Activated CD8-positive, alpha-beta T cell treated with anti-CD3 and anti-CD28 coated beads for 36 hours (primary cell): ENCODE data around the gene TSPAN31. TPM values are rescaled to one million over a fixed set of nuclear protein-coding genes. Genes with fewer than 3 reads are reported as not detected.
A peak's percentile ranks its signal among the peaks of the same experiment; 100 is the strongest.

Source experiments
- ATAC-seq: fragments of 200-7000 bp; cut with Tn5 transposase; one replicate; pipeline ENCODE4 v1.10.0; 2021; ENCODE audit warnings: mild to moderate bottlenecking, moderate library complexity
- CTCF ChIA-PET: fragments of 350-600 bp; sonication (Branson Sonifier 250); formaldehyde crosslinking; loops from one replicate; lab custom pipeline; 2021; ENCODE audit warnings: antibody characterized with exemption; lab: Charles Lee
- POLR2A ChIA-PET: fragments of 350-600 bp; sonication (Branson Sonifier 250); formaldehyde crosslinking; loops from one replicate; lab custom pipeline; 2021; ENCODE audit warnings: antibody characterized with exemption; lab: Charles Lee
- DNase-seq: peaks from one replicate; pipeline ENCODE4 v3.0.0-alpha.2; 2020
- H3K27ac Mint-ChIP-seq: one replicate; pipeline ENCODE4 v1.8.0; 2021; ENCODE audit warnings: mild to moderate bottlenecking, mixed read lengths
- H3K27me3 Mint-ChIP-seq: one replicate; pipeline ENCODE4 v1.8.0; 2021; ENCODE audit warnings: mixed read lengths
- H3K36me3 Mint-ChIP-seq: one replicate; pipeline ENCODE4 v1.8.0; 2021; ENCODE audit warnings: low read depth, mixed read lengths
- H3K4me1 Mint-ChIP-seq: one replicate; pipeline ENCODE4 v1.8.0; 2021; ENCODE audit warnings: low read depth, mixed read lengths
- H3K4me3 Mint-ChIP-seq: one replicate; pipeline ENCODE4 v1.8.0; 2021; ENCODE audit warnings: mild to moderate bottlenecking, moderate library complexity, mixed read lengths
- H3K9me3 Mint-ChIP-seq: one replicate; pipeline ENCODE4 v1.8.0; 2021; ENCODE audit warnings: mixed read lengths
- intact Hi-C: fragments of 100-400 bp; cut with micrococcal nuclease; formaldehyde crosslinking; loops from one replicate; pipeline ENCODE4 v1.10.0; 2022
- total RNA-seq, 2 experiments: library from RNA; stranded (reverse); gene quantifications; one replicate each; pipeline ENCODE4 v1.2.3, GENCODE V29; 2021
- TF ChIP-seq, protein P1 (sequence below): fragments of 200-600 bp; IDR thresholded peaks from one replicate; pipeline ENCODE4 v1.8.0; 2022; ENCODE audit warnings: antibody characterized with exemption, mild to moderate bottlenecking

Gene TSPAN31
- total RNA-seq, 2 experiments from 2014 or later: 6.9 to 7.5 TPM

DNA sequence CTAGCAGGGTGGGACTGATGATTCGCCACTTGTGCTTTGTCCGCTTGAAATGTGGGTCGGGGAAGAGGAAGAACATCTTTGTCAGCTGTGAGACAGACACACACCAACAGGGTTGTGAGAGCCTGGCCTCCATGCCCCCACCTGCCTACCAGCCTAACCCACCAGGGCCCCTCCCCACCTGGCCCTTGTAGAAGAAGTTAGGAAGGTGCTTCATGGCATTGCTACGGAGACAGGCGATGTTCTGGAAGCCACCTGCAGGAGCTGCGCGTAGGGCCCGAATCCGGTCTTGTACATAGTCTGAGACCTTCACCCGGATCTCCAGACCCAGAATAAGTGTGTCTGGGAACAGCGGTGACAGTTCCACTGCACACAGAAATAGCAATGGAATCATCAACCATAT lies 24.8 kb downstream of the TSPAN31 start:
- Mint-ChIP-seq H3K4me3 (peak overlapping the region; percentile 19), H3K9me3 (no peaks in the 10 kb centered on the region), H3K27ac (no peak overlapping the region), H3K27me3 (peaks cover 6% of the 10 kb centered on the region), H3K36me3 (peaks cover 32% of the 10 kb centered on the region), H3K4me1 (peaks cover 25% of the 10 kb centered on the region)
- TF ChIP-seq, protein P1, sequence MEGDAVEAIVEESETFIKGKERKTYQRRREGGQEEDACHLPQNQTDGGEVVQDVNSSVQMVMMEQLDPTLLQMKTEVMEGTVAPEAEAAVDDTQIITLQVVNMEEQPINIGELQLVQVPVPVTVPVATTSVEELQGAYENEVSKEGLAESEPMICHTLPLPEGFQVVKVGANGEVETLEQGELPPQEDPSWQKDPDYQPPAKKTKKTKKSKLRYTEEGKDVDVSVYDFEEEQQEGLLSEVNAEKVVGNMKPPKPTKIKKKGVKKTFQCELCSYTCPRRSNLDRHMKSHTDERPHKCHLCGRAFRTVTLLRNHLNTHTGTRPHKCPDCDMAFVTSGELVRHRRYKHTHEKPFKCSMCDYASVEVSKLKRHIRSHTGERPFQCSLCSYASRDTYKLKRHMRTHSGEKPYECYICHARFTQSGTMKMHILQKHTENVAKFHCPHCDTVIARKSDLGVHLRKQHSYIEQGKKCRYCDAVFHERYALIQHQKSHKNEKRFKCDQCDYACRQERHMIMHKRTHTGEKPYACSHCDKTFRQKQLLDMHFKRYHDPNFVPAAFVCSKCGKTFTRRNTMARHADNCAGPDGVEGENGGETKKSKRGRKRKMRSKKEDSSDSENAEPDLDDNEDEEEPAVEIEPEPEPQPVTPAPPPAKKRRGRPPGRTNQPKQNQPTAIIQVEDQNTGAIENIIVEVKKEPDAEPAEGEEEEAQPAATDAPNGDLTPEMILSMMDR: no peak
- DNase-seq (no peak), ATAC-seq (no peak)
- intact Hi-C loops: no loop called here
- POLR2A ChIA-PET: interaction anchor here (1.6 kb wide), 1 partner anchor 29 kb away, joined by 3 read pairs; no protein-coding TSS in a partner anchor
- CTCF ChIA-PET: interaction anchor here (1.7 to 6.2 kb wide), 3 partner anchors 10 to 13 kb away, joined by 6 to 74 read pairs (median 17); partner anchors contain the start of gene MARCHF9

DNA sequence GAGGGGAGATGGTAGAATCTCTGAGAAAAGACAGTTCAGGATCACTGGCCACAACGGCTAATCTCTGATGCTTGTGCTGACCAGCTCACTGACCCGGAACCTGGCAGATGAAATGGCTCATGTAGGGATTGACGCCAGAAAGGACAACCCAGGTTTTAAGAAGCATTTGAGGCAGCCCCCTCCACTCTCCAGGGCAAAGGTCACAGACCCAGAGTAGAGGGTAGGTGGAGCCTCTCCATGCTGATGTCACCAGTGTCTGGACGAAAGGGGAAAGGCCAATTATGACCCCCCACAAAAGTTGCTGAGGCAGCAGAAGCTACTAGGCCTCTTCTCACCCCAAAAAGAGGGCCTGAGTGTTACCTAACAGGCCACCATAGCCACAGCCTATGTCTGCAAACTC lies 25.9 kb downstream of the TSPAN31 start:
- no peak for DNase-seq
- ATAC-seq: no peak
- Mint-ChIP-seq H3K4me1 (peaks cover 21% of the 10 kb centered on the region), H3K27me3 (peaks cover 6% of the 10 kb centered on the region), H3K27ac (no peak overlapping the region), H3K9me3 (no peaks in the 10 kb centered on the region), H3K4me3 (peak overlapping the region; percentile 99), H3K36me3 (peaks cover 28% of the 10 kb centered on the region)
- TF ChIP-seq, protein P1: no peak
- POLR2A ChIA-PET: interaction anchor here (1.6 kb wide), 1 partner anchor 30 kb away, joined by 3 read pairs; no protein-coding TSS in a partner anchor
- CTCF ChIA-PET: interaction anchor here (0.8 to 4.3 kb wide), 3 partner anchors 12 to 14 kb away, joined by 3 to 17 read pairs (median 6); partner anchors contain the start of gene TSFM
- intact Hi-C loops: no loop called here

DNA sequence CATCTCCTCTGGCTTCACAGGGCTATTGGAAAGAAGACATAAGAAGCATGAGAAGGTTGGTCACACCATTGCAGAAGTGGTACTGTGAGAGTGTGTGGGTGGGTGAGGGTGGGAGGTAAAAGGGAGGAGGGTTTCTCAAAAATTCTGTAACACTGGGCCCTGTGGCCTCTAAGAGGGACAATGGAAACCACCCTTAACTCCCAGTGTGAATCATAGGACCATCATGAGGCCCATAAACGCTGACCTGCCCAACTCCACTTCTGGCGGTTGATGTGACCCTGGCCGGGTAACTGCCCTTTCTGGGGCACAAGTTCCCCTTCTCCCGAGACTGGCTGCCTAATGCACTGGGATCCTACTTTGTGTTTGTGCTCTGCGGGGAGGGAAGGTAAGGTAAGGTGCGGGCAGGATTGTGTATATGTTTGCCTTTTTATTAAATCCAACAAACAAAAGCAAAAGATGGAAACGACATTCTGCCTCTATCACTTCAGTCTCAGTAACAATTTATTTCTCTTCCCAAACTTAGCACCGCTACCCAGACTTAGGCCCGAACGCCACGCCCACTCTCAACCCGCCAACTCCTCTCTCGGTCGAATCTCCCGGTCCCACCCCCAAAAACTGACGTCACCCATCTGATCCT lies 26.5 kb downstream of the TSPAN31 start:
- TF ChIP-seq, protein P1: no peak

DNA sequence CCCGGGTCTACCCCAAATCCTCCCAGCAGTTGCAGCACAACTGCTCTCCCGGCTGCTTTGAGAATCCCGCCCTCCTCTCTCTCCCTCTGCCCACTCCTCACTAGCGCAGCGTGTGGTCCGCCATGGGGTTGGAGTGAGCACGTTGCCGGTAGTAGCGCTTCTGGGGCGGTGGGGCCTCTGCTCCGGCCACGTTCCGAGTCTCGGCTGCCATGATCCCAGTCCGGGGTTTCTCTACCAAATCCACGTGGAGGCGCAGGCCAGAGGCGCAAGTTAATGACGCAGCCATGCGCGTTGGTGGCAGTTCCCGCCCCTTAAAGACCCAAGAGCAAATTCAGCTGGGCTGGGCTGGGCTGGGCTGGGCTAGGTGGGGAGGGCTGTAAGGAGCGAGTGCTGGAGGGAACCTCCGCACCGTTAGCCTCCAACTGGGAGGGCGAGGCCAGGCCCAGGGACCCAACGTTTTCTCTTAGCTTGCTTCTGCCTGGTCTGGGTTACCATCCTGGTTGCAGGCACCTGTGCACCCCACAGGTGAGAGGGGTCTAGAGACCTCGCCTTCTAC lies 27.1 kb downstream of the TSPAN31 start, which contains the start of gene METTL1:
Gene METTL1 (minus strand): TSS at position 233 of the 556 bp plus-strand sequence. CDS start 22 bp downstream, at position 211.
- no peaks in the 10 kb centered on the region for H3K27me3 Mint-ChIP-seq
- ATAC-seq: peak; percentile 89
- intact Hi-C loops: no loop called here
- H3K27ac Mint-ChIP-seq: peak within 1 kb of the TSS; percentile 99
- H3K4me3 Mint-ChIP-seq: peak within 1 kb of the TSS; percentile 99
- TF ChIP-seq, protein P1: no peak
- H3K36me3 Mint-ChIP-seq: peaks cover 28% of the 10 kb centered on the region
- H3K4me1 Mint-ChIP-seq: peaks cover 13% of the 10 kb centered on the region
- ChIA-PET POLR2A (interaction anchor here (0.7 to 2.1 kb wide), 6 partner anchors 10 to 76 kb away, joined by 3 to 9 read pairs (median 4); partner anchors contain the start of gene TSFM), CTCF (interaction anchor here (0.8 to 13.4 kb wide), 5 partner anchors 8 to 134 kb away, joined by 3 to 122 read pairs (median 9); partner anchors contain the start of genes CYP27B1 and TSFM)
- H3K9me3 Mint-ChIP-seq: no peaks in the 10 kb centered on the region
- DNase-seq: peak; percentile 98

More for the DNA sequence above, 26.5 kb downstream of the TSPAN31 start:
- H3K36me3 Mint-ChIP-seq: peaks cover 28% of the 10 kb centered on the region
- DNase-seq (peak; percentile 96), ATAC-seq (peak; percentile 80)
- POLR2A ChIA-PET: interaction anchor here (0.8 to 2.1 kb wide), 4 partner anchors 10 to 77 kb away, joined by 3 to 9 read pairs (median 4); partner anchors contain the start of gene TSFM
- H3K4me1 Mint-ChIP-seq: peaks cover 19% of the 10 kb centered on the region
- intact Hi-C loops: no loop called here
- CTCF ChIA-PET: interaction anchor here (0.8 to 13.4 kb wide), 6 partner anchors 8 to 135 kb away, joined by 3 to 122 read pairs (median 8); partner anchors contain the start of genes CYP27B1 and TSFM
- peak overlapping the region; percentile 99 for H3K27ac Mint-ChIP-seq
- no peaks in the 10 kb centered on the region for H3K9me3 Mint-ChIP-seq
- peak overlapping the region; percentile 99 for H3K4me3 Mint-ChIP-seq
- peaks cover 3% of the 10 kb centered on the region for H3K27me3 Mint-ChIP-seq
